ENCODE measurements around the gene KCNN3.

The KCNN3 gene

DNA sequence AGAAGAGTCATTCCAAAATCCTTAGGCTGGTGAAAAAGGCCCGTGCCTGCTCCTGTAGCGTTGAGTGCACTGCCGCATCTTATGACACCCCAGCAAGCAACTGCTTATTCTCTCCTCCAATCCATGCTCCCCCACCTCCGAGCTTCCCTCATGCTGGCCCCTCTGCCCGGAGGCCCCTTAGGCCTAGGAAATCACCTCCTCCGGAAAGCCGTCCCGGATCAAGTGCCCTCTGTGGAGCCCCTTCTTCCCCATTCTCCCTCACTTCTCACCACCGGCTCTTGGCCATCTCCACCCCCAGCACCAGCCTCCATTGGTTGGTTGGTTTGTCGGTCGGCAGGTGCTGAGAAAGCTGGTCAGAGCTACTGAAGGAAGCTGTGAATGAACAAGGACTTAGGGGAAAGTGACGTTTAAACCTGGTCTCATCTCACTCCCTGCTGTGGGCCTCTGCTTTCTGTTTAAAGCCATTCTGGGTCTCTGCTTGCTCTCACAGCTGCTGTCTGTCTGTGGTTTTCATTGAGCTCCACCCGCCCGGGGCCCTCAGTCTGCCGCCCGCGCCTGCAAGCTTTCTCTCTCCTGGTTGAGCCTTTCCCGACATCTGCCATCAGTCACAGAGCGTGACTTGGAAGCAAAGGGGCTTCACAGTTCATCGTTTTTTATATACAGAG is 122.2 kb downstream of the KCNN3 start:
- peak; percentile 52 to 89 for DNase-seq

DNA sequence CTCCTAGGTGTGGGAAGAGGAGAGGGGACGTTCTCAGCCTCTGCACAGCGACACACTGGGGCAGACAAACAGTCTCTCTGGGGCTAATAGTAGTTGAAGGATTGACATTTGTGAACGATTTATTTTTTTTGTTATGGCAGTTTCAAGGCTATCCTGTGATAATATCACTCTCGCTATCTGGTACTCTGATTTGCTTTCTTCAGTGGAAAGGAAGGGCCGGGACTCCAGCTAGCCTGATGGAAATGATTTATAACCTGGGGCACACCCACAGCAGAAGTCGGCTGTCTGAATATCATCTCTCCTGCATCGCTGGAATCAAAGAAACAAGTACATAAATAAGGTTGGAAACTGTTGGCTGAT is 122.7 kb downstream of the KCNN3 start:
- DNase-seq = peak in 1 of 2 experiments; percentile 60

DNA sequence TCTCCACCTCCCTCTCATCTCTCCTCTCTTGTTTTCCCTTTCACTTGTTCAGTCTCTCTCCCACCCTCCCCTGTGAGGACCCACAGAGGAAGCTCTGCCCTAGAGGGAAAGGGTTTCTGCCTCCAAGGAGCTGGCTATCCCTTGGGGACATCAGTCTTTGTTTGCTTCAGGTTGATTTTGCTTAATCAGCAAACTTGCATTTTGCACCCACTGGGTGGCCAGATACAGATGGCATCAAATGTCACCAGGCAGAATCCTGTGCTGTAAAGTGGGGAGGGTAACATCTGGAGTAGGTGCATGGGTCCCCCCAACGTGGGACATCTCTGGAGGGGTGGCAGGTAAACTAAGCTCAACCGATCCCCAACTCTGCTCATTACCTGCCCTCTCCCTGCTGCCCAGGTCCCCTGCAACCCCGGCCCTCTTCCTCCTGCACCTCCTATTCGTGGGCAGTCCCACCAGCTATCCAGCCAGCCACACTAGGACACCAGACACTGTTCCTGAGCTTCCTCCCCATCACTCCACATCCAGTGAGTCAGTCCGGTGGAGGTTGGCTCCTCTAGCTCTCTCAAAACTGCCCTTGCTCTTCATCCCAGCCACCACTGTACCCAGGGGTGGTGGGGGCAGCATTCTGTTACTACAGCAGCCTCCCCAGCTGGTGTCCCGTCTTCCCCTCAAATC is 123.3 kb downstream of the KCNN3 start:
- no peak for DNase-seq

DNA sequence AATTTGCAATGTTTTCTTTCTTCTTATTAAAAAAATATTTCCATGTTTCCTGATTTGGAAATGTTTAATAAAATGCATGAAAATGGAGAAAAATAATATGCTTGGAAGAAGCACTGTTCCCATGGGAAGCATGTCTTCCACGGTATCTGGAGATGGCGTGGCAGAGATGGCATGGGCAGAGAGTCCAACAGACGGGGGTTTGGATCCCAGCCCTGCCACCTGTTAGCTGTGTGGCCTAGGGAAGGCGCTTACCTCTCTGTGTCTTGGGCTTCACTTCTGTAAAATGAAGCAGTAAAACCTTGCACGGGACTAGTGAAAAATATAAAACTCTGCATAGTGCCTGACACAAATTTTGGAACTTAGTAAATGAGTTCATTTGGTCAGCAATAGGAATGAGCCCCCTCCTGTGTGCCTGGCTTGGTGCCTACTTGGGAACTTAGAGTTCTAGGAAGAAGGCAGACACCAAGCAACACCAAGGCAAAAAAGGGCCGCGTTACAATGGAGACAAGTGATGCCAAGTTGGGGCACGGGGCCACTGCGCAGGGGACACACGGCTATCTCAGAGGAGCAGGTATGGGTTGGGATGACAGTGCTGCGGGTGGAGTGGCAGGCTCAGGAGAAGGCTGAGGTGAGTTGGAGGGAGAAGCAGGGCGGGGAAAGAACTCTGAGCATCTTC is 124.2 kb downstream of the KCNN3 start:
- no peak for DNase-seq

DNA sequence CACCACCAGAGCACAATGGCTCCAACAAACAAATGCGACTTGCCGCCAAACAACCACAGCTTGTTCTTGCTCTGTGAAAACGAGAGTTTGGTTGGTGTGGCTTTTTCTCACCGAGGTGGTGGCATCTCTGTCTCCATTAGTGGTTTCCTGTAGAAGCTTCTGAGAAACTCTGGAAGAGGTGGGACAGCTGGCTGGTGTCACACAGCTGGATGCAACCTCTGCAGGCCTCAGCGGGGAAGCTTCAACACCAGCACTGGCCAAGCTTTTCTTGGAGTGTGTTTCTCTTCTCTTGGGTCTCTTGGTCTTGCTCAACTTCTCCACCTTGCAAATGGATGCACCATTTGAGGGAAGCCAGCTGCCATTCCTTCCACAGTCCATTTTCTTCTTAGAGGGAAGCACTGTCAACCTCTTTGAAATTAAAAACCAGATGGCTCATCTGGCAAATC is 124.8 kb downstream of the KCNN3 start:
- DNase-seq = no peak

DNA sequence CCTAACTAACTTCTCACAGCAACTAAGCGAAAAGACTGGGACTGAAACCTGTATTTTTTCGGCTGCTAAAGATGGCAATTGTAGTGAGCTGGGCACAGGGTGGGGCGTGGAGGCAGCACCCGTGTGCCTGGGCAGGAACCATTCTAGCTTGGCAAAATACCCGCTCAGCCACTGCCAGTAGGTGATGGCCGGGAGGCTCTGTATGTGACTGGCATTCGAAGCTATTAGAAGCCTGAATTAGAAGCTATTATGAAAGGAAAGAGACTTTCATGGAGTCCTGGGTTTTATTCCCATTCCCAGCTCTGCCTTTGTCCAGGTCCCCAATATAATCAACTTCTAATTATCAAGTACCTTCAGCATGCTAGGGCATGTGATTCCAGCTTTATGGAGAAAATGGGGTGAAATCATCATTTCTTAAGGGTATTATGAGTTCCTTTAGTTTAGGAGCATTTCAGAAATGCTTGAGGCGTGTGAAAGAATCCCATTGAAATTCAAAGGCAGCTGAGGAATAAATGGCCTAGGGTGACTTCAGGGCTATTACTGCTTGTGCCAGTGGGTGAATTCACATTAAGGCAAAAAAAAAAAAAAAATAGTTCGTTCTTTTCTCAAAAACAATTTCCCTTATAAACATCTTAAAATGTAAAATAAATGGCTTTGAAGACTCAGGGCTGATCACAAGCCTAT is 125.6 kb downstream of the KCNN3 start:
- DNase-seq = no peak

DNA sequence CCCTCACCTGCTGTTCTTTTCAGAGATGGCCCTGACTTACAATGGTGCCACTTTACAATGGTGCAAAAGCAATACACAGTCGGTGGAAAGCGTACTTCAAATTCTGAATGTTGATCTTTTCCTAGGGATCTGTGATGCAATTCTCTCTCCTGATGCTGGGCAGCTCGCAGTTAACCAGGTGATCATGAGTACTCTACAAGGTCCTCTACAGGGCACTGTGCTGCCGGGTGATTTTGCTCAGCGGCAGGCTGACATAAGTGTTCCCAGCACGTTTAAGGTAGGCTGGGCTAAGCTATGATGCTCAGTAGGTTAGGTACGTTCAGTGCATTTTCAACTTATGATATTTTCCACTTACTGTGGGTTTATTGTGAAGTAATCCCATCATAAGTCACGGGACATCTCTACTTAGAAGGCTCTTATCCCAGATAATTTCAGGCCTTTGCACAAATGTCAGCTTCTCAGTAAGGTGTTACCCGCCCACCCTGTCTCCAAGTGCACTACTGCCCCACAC is 126.5 kb downstream of the KCNN3 start:
- no peak for DNase-seq

DNA sequence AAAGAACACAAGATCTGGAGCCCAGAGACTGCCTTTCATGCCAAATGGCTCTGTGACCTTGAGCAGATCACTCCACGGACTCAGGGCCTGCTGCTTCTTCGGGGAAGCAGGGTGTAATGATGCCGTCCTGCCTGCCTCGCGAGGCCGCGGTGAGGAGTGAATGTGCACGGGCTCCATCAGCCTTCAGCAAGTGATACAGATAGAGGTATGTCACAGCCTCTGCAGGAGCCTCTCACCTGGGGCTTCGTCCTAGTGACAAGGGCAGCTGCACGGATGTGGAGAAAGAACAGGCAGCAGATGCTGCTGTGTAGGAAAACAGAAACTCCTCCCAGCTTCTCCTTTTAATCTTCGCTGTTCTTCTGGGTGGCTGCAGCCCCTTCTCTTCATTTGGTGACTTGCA is 127.5 kb downstream of the KCNN3 start:
- no peak for DNase-seq

DNA sequence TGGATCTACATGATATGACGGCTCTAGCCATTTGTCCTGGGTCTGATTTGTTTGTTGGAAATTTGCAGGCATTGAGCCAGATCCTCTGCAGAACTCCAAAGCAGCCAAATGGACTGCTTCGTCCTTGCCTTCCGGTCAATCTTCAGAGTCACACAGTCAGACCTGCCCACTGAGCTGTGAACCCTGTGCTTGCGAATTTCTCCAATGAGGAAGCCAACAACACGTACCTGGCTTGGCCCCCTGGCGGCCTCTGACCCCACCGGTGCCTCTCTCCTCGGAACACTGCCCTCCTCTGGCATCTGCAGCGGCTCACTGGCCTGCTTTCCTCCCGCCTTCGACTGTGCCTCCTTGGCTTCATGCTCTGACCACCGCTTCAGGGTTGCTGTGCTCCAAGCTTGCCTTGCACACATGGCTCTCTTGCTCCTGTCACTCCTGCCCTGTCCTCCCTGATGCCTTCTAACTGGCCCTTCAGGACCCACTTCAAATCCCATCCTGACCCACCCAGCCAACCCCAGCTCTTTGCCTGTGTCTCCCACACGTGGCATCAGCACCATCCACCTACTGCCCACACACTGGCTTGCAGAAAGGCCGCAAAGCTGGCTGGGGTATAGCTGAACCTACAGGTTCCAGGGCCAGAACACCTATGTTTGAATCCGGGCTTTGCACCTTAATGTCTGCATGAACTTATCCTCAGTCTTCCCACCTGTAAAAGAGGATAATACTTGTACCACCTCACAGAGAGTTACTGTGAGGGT is 128.2 kb downstream of the KCNN3 start:
- DNase-seq = no peak

DNA sequence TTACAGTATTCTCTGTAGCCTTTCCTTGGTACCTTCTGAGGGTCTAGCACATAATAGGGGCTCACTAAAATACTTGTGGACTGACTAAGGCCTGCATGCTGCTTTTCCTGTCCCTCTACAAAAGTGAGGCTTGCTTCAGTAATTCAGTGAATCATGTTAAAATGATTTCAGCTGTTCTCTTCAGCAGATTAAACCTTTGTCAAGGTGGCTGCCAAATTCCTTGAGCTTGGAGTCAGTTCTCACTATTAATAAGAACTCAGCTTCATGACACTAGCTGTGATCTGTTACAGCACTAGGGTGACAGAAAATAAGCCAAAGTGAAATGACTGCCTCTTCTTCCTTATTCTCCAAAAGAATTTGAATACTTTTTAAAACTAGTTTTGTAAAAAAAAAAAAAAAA is 128.8 kb downstream of the KCNN3 start:
- no peak for DNase-seq

DNA sequence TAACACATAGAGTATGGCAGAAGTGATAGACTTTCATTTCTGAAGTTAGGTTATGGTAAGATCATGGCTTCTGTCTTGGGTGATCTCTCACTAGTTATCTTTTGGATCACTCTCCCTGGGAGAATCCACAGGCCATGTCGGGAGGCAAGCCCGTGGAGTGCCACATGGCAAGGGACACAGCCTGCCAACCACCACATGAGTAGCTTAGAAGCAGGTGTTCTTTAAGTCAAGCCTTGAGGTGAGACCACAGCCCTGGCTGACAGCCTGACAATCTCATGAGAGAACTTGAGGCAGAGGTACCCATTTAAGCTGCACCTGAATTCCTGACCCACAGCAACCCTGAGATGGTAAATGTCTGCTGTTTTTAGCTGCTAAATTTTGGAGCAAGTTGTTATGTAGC is 130.4 kb downstream of the KCNN3 start:
- DNase-seq = no peak

DNA sequence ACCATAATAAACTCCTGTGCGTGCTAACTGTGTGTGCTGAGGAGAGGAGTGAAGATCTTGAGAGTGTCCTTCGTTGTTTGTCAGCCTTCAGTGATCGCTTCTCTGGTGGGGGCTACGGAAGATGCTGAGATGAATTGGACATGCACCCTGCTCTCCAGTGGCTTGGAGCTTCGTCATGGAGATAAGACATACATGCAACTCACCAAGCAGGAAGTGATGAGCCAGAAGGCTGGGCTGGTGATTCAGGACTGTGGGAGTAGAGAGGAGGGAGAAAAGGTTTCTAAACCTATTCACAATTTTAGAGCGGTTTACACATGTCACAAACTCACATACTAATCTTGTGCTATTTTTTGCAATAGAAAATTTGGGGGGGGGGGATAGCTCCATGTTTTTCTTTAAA is 133.2 kb downstream of the KCNN3 start:
- no peak for DNase-seq

DNA sequence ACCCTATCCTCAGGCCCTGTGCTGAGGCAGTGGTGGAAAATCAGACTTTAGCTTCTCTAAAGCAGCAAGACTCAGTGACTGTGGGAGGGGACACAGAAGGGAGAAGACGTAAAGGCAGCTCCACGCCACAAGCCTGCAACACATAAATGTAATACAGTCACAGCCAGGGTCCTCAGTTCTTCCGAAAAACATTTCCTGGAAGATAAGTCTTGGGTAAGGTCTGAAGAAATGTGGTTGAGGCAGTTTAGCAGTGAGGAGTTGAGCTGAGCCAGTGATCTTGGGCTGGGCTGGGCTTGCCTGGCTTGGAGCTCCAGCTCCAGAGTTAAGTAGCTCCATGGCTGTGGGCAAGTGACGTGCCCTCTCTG is 134.3 kb downstream of the KCNN3 start:
- no peak for DNase-seq

DNA sequence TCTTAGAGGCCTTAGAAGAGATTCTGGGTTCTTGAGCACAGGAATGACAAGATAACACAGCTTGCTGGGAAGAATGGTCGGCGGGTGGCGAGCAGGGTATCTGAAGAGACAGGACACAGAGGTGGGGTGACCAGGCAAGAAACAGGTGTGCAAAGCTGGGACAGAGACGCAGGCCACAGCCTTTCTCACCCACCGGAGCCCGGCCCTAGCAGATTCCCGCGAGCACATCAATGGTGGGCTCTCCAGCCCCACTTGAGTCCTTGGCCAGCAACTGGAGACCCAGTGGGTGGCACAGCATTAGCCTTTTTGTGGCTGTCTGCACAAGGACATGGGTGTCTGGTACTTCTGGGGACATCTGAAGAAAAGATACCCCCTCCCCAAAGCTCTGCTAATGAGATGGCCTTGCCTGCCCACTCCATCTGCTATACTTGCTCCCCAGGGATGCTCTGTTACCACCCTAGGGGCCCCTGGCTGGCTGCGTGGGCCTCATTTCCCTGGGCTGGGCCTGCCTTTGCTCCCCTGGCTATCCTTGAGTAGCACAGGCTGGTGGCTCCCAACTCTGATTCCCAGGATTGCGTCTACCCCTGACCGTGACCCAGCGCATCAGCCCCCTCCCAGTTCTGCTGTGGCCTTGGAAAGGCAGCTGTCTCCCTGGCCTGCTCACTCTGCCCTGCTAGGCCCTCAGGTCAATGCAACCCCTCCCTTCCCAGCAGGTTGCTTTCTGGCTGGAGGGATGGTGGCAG is 134.8 kb downstream of the KCNN3 start:
- DNase-seq = no peak

DNA sequence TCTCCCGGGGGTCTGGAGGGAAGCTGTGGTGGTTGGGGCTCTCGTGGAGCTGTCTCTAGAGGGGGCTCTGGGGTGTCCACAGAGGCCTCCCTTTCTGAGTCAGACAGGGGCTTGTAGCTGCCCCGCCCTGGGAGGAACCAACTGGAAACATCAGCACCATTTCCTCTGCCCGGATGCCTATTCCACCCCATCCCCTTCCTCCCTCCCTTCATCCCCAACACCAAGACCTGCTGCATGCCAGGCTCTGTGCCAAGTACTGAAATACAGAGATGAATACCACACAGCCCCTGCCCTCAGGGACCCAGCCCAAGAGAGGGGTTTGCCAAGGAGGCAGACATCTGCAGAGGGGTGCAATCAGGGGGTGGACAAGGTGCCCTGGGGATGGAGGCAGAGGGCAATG is 136.5 kb downstream of the KCNN3 start:
- no peak for DNase-seq

DNA sequence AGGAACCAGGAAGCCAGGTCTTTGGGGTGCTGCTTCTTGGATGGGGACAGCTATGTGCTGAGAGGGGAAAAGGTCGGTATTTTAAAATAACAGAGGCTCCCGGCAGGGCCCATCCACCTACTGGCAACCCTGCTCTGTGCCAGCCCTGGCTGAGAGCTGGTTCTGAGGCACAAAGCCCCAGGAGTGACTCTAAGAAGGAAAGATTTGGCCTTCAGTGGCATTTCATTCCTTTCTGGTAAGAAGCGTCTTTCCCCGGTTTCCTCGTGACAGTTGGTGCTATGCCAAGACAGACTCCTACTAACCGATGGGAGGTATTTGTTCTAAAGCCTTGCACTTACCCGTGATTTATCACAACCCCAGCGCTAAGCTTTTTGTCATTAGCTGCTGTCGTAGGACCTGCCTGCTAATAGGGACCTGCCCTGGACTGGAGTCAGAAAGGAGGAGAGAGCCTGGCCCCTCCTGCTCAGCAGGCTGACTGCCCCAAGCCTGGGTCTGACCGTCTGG is 139.0 kb downstream of the KCNN3 start:
- no peak for DNase-seq

DNA sequence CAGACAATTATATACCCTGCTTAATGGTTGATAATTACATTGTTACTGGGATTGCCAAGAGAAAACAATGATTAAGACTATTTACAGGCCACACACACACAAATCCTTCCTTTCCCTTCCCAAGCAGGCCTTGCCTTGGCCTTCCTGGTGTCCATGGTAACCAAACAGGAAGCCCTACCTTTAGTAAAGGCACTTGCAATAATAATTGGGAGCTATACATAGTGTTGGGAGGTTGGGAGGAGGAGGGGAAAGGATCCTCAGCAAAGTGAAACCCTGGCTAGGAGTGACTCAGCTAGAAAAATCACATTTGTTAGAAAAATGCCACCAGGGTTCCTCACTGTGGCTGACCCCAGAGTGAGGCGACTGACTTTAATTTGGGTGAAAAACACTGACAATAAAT is 139.8 kb downstream of the KCNN3 start:
- DNase-seq = peak; percentile 32 to 39

DNA sequence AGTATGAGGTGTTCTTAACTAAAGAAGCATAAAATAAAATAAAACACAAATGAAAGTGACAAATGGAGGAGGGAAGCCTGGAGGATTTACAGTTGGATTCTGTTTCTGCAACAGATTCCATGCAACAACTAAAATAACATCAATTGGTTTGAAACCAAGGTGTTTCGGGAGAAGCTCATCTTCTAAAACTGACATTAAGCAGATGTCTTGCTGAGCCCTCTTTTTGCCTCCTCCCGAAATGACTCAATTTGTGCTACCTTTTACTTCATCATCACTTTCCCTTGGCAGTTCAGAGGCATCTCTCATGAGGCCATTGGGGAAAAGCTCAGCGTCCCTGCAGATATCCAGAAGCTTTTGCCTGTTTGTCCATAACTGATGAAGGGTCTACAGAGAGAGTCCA is 140.5 kb downstream of the KCNN3 start:
- no peak for DNase-seq

DNA sequence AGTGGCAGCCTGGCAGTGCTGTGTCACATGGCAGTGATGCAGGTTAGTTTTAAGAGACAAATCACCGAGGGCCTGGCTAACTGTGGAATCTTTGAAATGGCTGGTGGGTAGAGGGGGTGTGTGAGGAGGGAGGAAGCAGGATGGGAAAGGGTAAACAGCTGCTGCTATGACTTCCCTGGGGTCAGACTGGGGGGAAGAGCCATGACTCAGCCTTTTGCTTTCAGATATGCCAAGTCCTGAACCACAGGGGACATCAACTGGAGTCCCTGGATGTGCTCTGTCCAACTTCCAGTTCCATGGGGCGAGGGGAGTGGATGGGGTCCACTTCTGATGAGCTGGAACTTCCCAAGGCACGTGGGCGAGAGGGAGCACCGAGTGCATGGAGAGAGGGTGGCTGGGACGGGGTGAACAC is 141.0 kb downstream of the KCNN3 start:
- no peak for DNase-seq

DNA sequence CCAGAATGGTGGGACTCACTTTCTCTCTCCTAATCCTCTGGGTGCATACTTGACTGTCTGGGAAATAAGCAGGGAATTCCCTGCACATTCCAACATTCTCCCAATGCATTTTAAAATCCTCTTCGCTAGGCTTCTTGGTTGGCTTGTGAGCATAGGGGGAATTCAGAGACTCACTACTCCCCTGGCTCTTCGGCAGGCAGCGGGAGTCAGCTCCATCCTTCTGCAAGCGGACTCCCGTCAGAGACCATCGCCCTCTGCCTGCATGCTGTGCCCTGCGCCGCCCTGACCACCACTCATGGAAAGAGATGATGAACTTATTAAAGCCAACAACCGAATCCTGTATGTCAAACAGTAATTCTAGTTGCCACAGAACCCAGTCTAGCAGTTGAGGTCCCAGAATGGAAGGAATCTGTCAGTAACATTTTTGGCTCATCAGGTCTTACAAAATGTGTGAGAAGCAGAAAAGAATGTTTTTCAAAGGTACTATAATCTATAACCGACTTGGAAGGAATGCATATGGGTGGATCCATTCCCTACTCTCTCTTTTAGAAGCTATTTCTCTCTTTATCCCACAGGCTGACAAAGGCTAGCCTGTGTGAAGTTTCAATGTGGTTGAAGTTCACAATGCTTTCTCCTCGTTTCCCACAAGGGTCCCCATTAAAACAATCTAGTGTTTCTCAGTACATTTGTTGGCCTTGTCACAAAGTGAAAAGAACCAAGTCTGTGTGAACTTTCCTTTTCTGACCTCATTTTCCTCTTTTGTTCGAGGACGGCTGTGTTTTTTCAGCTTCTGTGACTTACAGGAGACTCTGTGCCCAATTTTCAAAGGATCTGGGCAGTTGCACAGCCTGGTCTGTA is 143.0 kb downstream of the KCNN3 start:
- no peak for DNase-seq

DNA sequence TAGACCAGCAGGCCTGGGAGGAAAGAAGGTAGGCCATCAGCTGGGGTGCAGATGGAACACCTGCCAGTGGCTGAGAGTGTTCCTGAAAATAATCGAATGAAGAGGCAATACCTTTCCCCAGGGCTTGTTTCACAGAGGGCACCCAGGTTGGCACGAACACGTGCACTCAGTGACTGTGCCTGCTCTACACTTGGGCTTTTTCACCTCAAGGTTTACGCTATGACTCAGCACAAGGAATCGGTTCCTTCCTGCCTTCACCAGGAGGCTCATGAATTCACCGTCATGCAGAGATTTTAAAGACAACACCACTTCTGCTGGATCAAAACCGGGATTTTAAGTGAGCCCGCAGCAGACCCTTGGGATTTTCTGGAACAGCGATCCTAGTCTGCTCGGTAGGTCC is 143.6 kb downstream of the KCNN3 start:
- DNase-seq = no peak

Data from NCI-H526 (cell line).